NCI-H2196 (cell line): ENCODE results near the gene ERAP2.

ENCODE experiments used
- DNase-seq: peaks from one replicate; lab custom pipeline; 2025; ENCODE audit not compliant: unreplicated experiment; lab: John Stamatoyannopoulos, UW

The ERAP2 gene

GRCh38 chr5:96957254-96958049, 81.2 kb downstream of the ERAP2 start:
- no peak for DNase-seq

- DNase-seq, result no peak
Observed at GRCh38 chr5:96958977-96959376, 82.7 kb downstream of the ERAP2 start.

GRCh38 chr5:96961053-96961452, 84.8 kb downstream of the ERAP2 start:
- no peak for DNase-seq

GRCh38 chr5:96962540-96962991, 86.3 kb downstream of the ERAP2 start:
- DNase-seq, result no peak

- no peak for DNase-seq
Observed at GRCh38 chr5:96963267-96963666, 87.0 kb downstream of the ERAP2 start.

- DNase-seq, result no peak
Observed at GRCh38 chr5:96966801-96967200, 90.5 kb downstream of the ERAP2 start.

GRCh38 chr5:96967400-96967799, 91.1 kb downstream of the ERAP2 start:
- DNase-seq, result no peak

- DNase-seq, result no peak
Observed at GRCh38 chr5:96968074-96968473, 91.8 kb downstream of the ERAP2 start.

- no peak for DNase-seq
Observed at GRCh38 chr5:96968614-96969013, 92.3 kb downstream of the ERAP2 start.
